Fibroblast of lung (primary cell): ENCODE results near the gene GPR156.

Experiments used
- EZH2 ChIP-seq: IDR thresholded peaks from 2 replicates; pipeline ENCODE4 v1.5.1; 2012; ENCODE audit warnings: low read length, control low read depth, mild to moderate bottlenecking; ENCODE audit errors: missing control alignments
- TF ChIP-seq, protein P1 (sequence below), 2 donors: IDR thresholded peaks in 1 of 2; conservative IDR thresholded peaks in 1 of 2; 1 replicate in 1 of 2; 2 replicates in 1 of 2; pipeline ENCODE4 v1.5.1; 2011 to 2012; ENCODE audit warnings: low read length in 2 of 2, control low read depth in 1 of 2, inconsistent platforms in 1 of 2, low read depth in 1 of 2, mild to moderate bottlenecking in 1 of 2

DNA sequence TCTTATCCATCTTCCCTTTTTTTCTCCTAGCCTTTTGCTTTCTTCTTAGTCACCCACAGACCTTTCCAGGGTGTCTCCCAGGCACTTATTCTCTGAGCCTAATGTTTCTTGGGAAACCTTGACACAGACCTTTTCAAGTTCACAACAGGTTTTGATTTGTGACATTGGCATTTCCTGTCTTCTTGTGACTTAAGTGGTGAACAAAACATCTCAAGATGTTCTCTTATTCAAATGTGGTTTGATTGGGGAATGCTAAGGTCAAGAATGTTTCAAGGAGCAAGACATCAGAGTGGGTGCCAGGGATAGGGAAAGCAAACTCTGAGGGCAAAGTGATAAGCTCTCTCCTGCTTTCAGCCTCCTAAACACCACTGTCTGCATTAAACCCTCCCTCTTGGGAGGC is 122.6 kb downstream of the GPR156 start:
- TF ChIP-seq, protein P1, sequence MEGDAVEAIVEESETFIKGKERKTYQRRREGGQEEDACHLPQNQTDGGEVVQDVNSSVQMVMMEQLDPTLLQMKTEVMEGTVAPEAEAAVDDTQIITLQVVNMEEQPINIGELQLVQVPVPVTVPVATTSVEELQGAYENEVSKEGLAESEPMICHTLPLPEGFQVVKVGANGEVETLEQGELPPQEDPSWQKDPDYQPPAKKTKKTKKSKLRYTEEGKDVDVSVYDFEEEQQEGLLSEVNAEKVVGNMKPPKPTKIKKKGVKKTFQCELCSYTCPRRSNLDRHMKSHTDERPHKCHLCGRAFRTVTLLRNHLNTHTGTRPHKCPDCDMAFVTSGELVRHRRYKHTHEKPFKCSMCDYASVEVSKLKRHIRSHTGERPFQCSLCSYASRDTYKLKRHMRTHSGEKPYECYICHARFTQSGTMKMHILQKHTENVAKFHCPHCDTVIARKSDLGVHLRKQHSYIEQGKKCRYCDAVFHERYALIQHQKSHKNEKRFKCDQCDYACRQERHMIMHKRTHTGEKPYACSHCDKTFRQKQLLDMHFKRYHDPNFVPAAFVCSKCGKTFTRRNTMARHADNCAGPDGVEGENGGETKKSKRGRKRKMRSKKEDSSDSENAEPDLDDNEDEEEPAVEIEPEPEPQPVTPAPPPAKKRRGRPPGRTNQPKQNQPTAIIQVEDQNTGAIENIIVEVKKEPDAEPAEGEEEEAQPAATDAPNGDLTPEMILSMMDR (conservative IDR thresholded peaks at IDR 0.05 in 1 of 2, IDR thresholded peaks at IDR 0.05 in 1 of 2; ENCODE audit: low read depth in 1 of 2, low read length in 2 of 2): no peak
- no peak for TF ChIP-seq EZH2
